ENCODE measurements around the gene GP1BB.

DNA sequence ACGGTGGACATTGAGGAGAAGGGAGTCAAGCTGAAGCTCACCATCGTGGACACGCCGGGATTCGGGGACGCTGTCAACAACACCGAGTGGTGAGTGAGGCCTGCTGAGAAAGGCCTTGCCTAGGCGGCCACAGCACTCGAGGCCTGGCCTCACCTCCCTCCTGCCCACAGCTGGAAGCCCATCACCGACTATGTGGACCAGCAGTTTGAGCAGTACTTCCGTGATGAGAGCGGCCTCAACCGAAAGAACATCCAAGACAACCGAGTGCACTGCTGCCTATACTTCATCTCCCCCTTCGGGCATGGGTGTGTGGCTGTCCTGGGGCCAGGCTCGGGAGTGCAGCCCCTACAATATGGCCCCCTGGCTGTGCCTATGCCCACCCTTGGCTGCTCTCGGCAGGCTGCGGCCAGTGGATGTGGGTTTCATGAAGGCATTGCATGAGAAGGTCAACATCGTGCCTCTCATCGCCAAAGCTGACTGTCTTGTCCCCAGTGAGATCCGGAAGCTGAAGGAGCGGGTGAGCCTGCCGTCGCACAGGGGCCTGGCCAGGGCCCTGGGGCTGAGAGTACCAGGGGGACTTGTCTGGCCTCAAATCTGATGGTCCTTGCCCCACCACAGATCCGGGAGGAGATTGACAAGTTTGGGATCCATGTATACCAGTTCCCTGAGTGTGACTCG is 3.0 kb upstream of the GP1BB start:
- TF ChIP-seq, protein P1, sequence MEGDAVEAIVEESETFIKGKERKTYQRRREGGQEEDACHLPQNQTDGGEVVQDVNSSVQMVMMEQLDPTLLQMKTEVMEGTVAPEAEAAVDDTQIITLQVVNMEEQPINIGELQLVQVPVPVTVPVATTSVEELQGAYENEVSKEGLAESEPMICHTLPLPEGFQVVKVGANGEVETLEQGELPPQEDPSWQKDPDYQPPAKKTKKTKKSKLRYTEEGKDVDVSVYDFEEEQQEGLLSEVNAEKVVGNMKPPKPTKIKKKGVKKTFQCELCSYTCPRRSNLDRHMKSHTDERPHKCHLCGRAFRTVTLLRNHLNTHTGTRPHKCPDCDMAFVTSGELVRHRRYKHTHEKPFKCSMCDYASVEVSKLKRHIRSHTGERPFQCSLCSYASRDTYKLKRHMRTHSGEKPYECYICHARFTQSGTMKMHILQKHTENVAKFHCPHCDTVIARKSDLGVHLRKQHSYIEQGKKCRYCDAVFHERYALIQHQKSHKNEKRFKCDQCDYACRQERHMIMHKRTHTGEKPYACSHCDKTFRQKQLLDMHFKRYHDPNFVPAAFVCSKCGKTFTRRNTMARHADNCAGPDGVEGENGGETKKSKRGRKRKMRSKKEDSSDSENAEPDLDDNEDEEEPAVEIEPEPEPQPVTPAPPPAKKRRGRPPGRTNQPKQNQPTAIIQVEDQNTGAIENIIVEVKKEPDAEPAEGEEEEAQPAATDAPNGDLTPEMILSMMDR (IDR thresholded peaks at IDR 0.05): no peak
- TF ChIP-seq POLR2A (IDR thresholded peaks at IDR 0.05): no peak
- TF ChIP-seq EP300 (IDR thresholded peaks at IDR 0.05): no peak
- no peak for TF ChIP-seq POLR2AphosphoS5 (IDR thresholded peaks at IDR 0.05)
